ENCODE measurements around the gene ATP8B3. TPM values are rescaled to one million over a fixed set of nuclear protein-coding genes. Genes with fewer than 3 reads are reported as not detected.
A peak's percentile ranks its signal among the peaks of the same experiment; 100 is the strongest.

The ATP8B3 gene
- total and polyA plus RNA-seq, 2 donors (not counting 1 experiment from before 2014, with no cell fraction given): 2.3 to 3.0 TPM

DNA sequence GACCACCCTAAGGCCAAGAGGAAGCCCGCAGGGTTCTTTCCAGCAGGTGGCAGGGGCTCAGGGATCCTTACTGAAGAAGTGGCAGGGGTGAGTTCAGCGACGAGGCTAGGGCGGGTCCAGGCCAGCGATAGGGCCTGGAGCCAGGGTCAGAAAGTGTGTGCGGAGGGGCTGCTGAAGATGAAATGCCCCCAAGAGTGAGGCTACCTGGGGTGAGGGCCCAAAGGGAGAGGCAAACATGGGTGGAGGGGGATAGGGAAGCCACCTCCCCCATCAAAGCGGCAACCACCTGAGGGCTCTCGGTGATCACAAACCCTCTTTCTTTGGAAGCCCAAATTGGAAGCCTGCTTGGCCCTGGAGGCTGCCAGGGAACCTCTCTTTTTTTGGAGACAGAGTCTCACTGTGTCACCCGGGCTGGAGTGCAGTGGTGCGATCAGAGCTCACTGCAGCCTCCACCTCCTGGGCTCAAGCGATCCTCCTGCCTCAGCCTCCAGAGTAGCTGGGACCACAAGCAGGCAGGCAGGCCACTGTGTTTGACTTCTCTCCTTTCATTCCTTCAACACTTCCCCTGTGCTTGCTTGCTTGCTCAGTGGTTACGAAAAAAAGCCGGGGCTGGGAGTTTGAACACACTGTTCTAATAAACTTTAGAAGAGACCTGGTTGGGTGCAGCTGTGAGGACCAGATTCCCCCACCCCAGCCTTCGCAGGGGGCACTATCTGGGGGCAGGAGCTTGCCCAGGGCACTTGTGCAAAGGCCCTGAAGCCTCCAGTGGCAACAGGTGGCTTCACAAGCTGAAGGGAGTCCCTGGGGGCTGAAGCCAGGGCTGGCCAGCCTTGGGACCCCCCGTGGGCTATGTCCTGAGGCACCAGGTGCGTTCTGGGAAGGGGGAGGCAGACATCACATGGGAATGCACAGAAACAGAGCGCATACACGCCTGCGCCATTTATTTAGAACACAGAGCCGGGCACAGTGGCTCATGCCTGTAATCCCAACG, 1.4 kb upstream of the ATP8B3 start:
- Histone ChIP-seq H3K27me3 (ENCODE audit: control insufficient read depth, insufficient read depth, low read length) (no peaks in the 10 kb centered on the region), H3K9ac (ENCODE audit: insufficient read depth, low read length) (no peak overlapping the region), H4K20me1 (ENCODE audit: control insufficient read depth, extremely low read depth, insufficient read depth, low read length) (no peaks in the 10 kb centered on the region), H3K79me2 (ENCODE audit: control insufficient read depth, insufficient read depth, low read length) (no peaks in the 10 kb centered on the region), H3K27ac (ENCODE audit: insufficient read depth, low read length) (no peak overlapping the region), H3K4me3 (replicated peaks in 1 of 4; ENCODE audit: control extremely low read depth in 1 of 4, insufficient read depth in 1 of 4, low read depth in 3 of 4, low read length in 4 of 4) (peak overlapping the region; percentile 39 to 67 (median 50)), H3K4me1 (ENCODE audit: control insufficient read depth, extremely low read depth, insufficient read depth, low read length) (peaks cover 2% of the 10 kb centered on the region), H3K9me3 (ENCODE audit: control insufficient read depth, insufficient read depth, low read depth, low read length) (no peaks in the 10 kb centered on the region), H3K4me2 (ENCODE audit: extremely low read depth, insufficient read depth, low read length) (peak overlapping the region; percentile 98), H3K36me3 (ENCODE audit: control insufficient read depth, insufficient read depth, low read length) (peaks cover 20% of the 10 kb centered on the region), H2AFZ (ENCODE audit: low read length) (no peak overlapping the region)
- DNase-seq (ENCODE audit: low read depth in 2 of 2): no peak
- TF ChIP-seq, protein P1, sequence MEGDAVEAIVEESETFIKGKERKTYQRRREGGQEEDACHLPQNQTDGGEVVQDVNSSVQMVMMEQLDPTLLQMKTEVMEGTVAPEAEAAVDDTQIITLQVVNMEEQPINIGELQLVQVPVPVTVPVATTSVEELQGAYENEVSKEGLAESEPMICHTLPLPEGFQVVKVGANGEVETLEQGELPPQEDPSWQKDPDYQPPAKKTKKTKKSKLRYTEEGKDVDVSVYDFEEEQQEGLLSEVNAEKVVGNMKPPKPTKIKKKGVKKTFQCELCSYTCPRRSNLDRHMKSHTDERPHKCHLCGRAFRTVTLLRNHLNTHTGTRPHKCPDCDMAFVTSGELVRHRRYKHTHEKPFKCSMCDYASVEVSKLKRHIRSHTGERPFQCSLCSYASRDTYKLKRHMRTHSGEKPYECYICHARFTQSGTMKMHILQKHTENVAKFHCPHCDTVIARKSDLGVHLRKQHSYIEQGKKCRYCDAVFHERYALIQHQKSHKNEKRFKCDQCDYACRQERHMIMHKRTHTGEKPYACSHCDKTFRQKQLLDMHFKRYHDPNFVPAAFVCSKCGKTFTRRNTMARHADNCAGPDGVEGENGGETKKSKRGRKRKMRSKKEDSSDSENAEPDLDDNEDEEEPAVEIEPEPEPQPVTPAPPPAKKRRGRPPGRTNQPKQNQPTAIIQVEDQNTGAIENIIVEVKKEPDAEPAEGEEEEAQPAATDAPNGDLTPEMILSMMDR (conservative IDR thresholded peaks at IDR 0.05 in 1 of 2, IDR thresholded peaks at IDR 0.05 in 1 of 2; ENCODE audit: low read depth in 1 of 2, low read length in 2 of 2): no peak
- TF ChIP-seq EZH2 (IDR thresholded peaks at IDR 0.05; ENCODE audit: low read length, missing control alignments): no peak

GRCh38 chr19:1812426-1813191, 533 bp upstream of the ATP8B3 start:
- TF ChIP-seq EZH2 (IDR thresholded peaks at IDR 0.05; ENCODE audit: low read length, missing control alignments): no peak
- TF ChIP-seq, protein P1 (conservative IDR thresholded peaks at IDR 0.05 in 1 of 2, IDR thresholded peaks at IDR 0.05 in 1 of 2; ENCODE audit: low read depth in 1 of 2, low read length in 2 of 2): peak; percentile 56 to 60
- Histone ChIP-seq H3K4me3 (replicated peaks in 1 of 4; ENCODE audit: control extremely low read depth in 1 of 4, insufficient read depth in 1 of 4, low read depth in 3 of 4, low read length in 4 of 4) (peak overlapping the region; percentile 39 to 67 (median 50)), H3K4me1 (ENCODE audit: control insufficient read depth, extremely low read depth, insufficient read depth, low read length) (peaks cover 2% of the 10 kb centered on the region), H3K9ac (ENCODE audit: insufficient read depth, low read length) (peak overlapping the region; percentile 53), H3K36me3 (ENCODE audit: control insufficient read depth, insufficient read depth, low read length) (peaks cover 16% of the 10 kb centered on the region), H4K20me1 (ENCODE audit: control insufficient read depth, extremely low read depth, insufficient read depth, low read length) (no peaks in the 10 kb centered on the region), H3K79me2 (ENCODE audit: control insufficient read depth, insufficient read depth, low read length) (no peaks in the 10 kb centered on the region), H3K27me3 (ENCODE audit: control insufficient read depth, insufficient read depth, low read length) (no peaks in the 10 kb centered on the region), H3K27ac (ENCODE audit: insufficient read depth, low read length) (peak overlapping the region; percentile 73), H3K9me3 (ENCODE audit: control insufficient read depth, insufficient read depth, low read depth, low read length) (no peaks in the 10 kb centered on the region), H3K4me2 (ENCODE audit: extremely low read depth, insufficient read depth, low read length) (peak overlapping the region; percentile 98), H2AFZ (ENCODE audit: low read length) (peak overlapping the region; percentile 85)
- peak; percentile 91 to 94 for DNase-seq (ENCODE audit: low read depth in 2 of 2)

GRCh38 chr19:1811472-1811894, 593 bp downstream of the ATP8B3 start:
- Histone ChIP-seq H3K79me2 (ENCODE audit: control insufficient read depth, insufficient read depth, low read length) (no peaks in the 10 kb centered on the region), H3K4me2 (ENCODE audit: extremely low read depth, insufficient read depth, low read length) (peak overlapping the region; percentile 62), H3K4me1 (ENCODE audit: control insufficient read depth, extremely low read depth, insufficient read depth, low read length) (peaks cover 2% of the 10 kb centered on the region), H3K4me3 (replicated peaks in 1 of 4; ENCODE audit: control extremely low read depth in 1 of 4, insufficient read depth in 1 of 4, low read depth in 3 of 4, low read length in 4 of 4) (peak overlapping the region; percentile 33 to 64 (median 42)), H3K9ac (ENCODE audit: insufficient read depth, low read length) (no peak overlapping the region), H3K27ac (ENCODE audit: insufficient read depth, low read length) (no peak overlapping the region), H3K27me3 (ENCODE audit: control insufficient read depth, insufficient read depth, low read length) (no peaks in the 10 kb centered on the region), H3K36me3 (ENCODE audit: control insufficient read depth, insufficient read depth, low read length) (peaks cover 9% of the 10 kb centered on the region), H3K9me3 (ENCODE audit: control insufficient read depth, insufficient read depth, low read depth, low read length) (no peaks in the 10 kb centered on the region), H2AFZ (ENCODE audit: low read length) (no peak overlapping the region), H4K20me1 (ENCODE audit: control insufficient read depth, extremely low read depth, insufficient read depth, low read length) (no peaks in the 10 kb centered on the region)
- DNase-seq (ENCODE audit: low read depth in 2 of 2): peak; percentile 16 to 61
- TF ChIP-seq EZH2 (IDR thresholded peaks at IDR 0.05; ENCODE audit: low read length, missing control alignments): no peak
- TF ChIP-seq, protein P1 (conservative IDR thresholded peaks at IDR 0.05 in 1 of 2, IDR thresholded peaks at IDR 0.05 in 1 of 2; ENCODE audit: low read depth in 1 of 2, low read length in 2 of 2): no peak

All from fibroblast of lung (primary cell).